K562 (cell line): Measurements from ENCODE around the gene EDN2. TPM values are rescaled to one million over a fixed set of nuclear protein-coding genes. Genes with fewer than 3 reads are reported as not detected.
A peak's percentile ranks its signal among the peaks of the same experiment; 100 is the strongest.

ENCODE experiments used
- CBFA2T3 ChIP-seq: fragments of 450-650 bp; IDR thresholded peaks from 2 replicates; pipeline ENCODE4 v1.6.1; 2017
- CBX3 ChIP-seq, 2 experiments: IDR thresholded peaks; 1 replicate in 1 of 2; 2 replicates in 1 of 2; pipeline ENCODE4 v1.6.1; 2012; ENCODE audit warnings: inconsistent platforms in 2 of 2, low read length in 2 of 2, borderline replicate concordance in 1 of 2, control low read depth in 1 of 2
- ERF ChIP-seq: fragments of 450-650 bp; formaldehyde crosslinking; IDR thresholded peaks from 2 replicates; pipeline ENCODE4 v1.4.0; 2020; ENCODE audit warnings: mild to moderate bottlenecking, mixed read lengths
- FOS ChIP-seq: IDR thresholded peaks from 3 replicates; pipeline ENCODE4 v1.6.1; 2011; ENCODE audit not compliant: insufficient read length; ENCODE audit errors: extremely low read depth
- HDAC8 ChIP-seq: fragments of 450-650 bp; IDR thresholded peaks from 2 replicates; pipeline ENCODE4 v1.6.1; 2016; ENCODE audit warnings: mild to moderate bottlenecking, missing genetic modification characterization, moderate library complexity, missing compliant biosample characterization
- NCOA1 ChIP-seq: fragments of 450-650 bp; IDR thresholded peaks from 2 replicates; pipeline ENCODE4 v1.6.1; 2016; ENCODE audit warnings: low read depth
- NCOA6 ChIP-seq: fragments of 450-650 bp; IDR thresholded peaks from 2 replicates; pipeline ENCODE4 v1.6.1; 2017; ENCODE audit warnings: mild to moderate bottlenecking
- POLR2AphosphoS2 ChIP-seq: IDR thresholded peaks from 2 replicates; pipeline ENCODE4 v1.6.1; 2012; ENCODE audit warnings: low read length, improper control_type of control experiment
- RAD51 ChIP-seq: fragments of 450-650 bp; IDR thresholded peaks from 2 replicates; pipeline ENCODE4 v1.7.1; 2016; ENCODE audit warnings: low read depth, mild to moderate bottlenecking, borderline replicate concordance
- TBP ChIP-seq: optimal IDR thresholded peaks from 2 replicates; pipeline ENCODE3; 2011; ENCODE audit warnings: low read depth, low read length, improper control_type of control experiment
- ZKSCAN3 ChIP-seq: fragments of 250-450 bp; sonication (Bioruptor Pico); IDR thresholded peaks from 2 replicates; pipeline ENCODE4 v1.4.0; 2020
- polyA plus RNA-seq, 8 experiments: library from polyadenylated mRNA; depleted of rRNA in 4 of 8; stranded (reverse) in 5 of 8; unstranded in 3 of 8; fragments of >200 nt; fragmentation: Nextera tagmentation in 2 of 8; fragmentation: Illumina TruSeq in 1 of 8; extraction: Ambion mirVana in 2 of 8; extraction: Trizol in 1 of 8; gene quantifications; 2 replicates each; pipeline versions ENCODE4 v1.2.1 to v1.2.3, GENCODE V29; 2011 to 2014; ENCODE audit warnings: inconsistent platforms in 1 of 8, missing spikeins in 1 of 8
- total RNA-seq, 7 experiments: library from RNA; depleted of rRNA in 6 of 7; stranded (reverse); fragments of >200 nt in 6 of 7; fragmentation: Illumina TruSeq in 2 of 7; extraction: Trizol in 2 of 7; gene quantifications; 2 replicates each; pipeline versions ENCODE4 v1.2.1 to v1.2.3, GENCODE V29; 2011 to 2021; ENCODE audit warnings: low replicate concordance in 1 of 7
- TF ChIP-seq, protein P1 (sequence below): fragments of 450-650 bp; IDR thresholded peaks from 2 replicates; pipeline ENCODE4 v1.6.1; 2016; ENCODE audit warnings: mild to moderate bottlenecking, moderate library complexity
- TF ChIP-seq, protein P2 (sequence below): IDR thresholded peaks from 2 replicates; pipeline ENCODE4 v1.6.1; 2011; ENCODE audit warnings: borderline replicate concordance, low read depth, mild to moderate bottlenecking, moderate library complexity, low read length; ENCODE audit not compliant: insufficient read depth, poor library complexity, severe bottlenecking
- TF ChIP-seq, protein P3 (sequence below): sonication (generic); formaldehyde crosslinking; IDR thresholded peaks from 2 replicates; pipeline ENCODE4 v1.8.1; 2023; ENCODE audit warnings: mild to moderate bottlenecking, missing genetic modification reagents

The EDN2 gene
- total and polyA plus RNA-seq, 9 of the 15 experiments (the other 6 are each of a cell fraction or from before 2014, with no cell fraction given), result not detected

DNA sequence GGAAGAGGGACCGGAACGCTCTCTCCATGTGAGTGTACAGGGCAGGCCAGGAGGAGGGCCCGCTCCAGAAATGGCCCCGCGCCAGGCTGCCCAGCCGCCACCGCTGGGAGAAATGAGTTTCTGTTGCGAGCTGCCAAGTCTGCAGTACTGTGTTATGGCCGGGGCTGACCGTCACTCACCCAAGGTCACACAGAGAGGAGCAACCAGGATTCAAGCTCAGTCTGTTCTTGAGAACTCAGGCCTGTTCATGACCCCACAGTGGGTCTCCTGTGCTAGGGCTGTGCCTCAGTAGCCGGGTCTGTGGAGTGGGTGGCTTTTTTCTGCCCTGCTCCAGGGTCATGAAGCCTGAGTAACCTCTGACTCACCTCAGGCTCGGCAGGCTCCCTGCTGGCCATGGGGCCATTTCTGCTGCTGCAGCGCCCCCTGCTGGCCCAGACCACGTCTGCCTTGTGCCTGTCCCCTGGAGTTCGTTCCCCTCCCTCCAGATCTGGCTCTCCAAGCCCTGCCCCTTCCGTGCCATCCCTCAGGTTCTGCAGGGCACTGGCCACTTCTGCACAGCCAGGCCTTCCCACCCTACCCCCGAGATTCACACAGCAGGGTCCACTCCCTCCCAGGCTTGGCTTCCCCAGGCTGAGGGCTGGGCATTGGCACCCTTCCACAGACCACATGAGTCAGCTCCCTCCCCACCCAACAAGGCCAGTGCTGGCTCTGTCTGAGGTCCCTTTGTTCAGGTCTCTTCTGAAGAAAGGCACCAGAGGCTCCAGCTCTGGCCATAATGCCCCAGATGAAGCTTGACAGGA lies 51.8 kb downstream of the EDN2 start (continued):
- TF ChIP-seq, protein P1, sequence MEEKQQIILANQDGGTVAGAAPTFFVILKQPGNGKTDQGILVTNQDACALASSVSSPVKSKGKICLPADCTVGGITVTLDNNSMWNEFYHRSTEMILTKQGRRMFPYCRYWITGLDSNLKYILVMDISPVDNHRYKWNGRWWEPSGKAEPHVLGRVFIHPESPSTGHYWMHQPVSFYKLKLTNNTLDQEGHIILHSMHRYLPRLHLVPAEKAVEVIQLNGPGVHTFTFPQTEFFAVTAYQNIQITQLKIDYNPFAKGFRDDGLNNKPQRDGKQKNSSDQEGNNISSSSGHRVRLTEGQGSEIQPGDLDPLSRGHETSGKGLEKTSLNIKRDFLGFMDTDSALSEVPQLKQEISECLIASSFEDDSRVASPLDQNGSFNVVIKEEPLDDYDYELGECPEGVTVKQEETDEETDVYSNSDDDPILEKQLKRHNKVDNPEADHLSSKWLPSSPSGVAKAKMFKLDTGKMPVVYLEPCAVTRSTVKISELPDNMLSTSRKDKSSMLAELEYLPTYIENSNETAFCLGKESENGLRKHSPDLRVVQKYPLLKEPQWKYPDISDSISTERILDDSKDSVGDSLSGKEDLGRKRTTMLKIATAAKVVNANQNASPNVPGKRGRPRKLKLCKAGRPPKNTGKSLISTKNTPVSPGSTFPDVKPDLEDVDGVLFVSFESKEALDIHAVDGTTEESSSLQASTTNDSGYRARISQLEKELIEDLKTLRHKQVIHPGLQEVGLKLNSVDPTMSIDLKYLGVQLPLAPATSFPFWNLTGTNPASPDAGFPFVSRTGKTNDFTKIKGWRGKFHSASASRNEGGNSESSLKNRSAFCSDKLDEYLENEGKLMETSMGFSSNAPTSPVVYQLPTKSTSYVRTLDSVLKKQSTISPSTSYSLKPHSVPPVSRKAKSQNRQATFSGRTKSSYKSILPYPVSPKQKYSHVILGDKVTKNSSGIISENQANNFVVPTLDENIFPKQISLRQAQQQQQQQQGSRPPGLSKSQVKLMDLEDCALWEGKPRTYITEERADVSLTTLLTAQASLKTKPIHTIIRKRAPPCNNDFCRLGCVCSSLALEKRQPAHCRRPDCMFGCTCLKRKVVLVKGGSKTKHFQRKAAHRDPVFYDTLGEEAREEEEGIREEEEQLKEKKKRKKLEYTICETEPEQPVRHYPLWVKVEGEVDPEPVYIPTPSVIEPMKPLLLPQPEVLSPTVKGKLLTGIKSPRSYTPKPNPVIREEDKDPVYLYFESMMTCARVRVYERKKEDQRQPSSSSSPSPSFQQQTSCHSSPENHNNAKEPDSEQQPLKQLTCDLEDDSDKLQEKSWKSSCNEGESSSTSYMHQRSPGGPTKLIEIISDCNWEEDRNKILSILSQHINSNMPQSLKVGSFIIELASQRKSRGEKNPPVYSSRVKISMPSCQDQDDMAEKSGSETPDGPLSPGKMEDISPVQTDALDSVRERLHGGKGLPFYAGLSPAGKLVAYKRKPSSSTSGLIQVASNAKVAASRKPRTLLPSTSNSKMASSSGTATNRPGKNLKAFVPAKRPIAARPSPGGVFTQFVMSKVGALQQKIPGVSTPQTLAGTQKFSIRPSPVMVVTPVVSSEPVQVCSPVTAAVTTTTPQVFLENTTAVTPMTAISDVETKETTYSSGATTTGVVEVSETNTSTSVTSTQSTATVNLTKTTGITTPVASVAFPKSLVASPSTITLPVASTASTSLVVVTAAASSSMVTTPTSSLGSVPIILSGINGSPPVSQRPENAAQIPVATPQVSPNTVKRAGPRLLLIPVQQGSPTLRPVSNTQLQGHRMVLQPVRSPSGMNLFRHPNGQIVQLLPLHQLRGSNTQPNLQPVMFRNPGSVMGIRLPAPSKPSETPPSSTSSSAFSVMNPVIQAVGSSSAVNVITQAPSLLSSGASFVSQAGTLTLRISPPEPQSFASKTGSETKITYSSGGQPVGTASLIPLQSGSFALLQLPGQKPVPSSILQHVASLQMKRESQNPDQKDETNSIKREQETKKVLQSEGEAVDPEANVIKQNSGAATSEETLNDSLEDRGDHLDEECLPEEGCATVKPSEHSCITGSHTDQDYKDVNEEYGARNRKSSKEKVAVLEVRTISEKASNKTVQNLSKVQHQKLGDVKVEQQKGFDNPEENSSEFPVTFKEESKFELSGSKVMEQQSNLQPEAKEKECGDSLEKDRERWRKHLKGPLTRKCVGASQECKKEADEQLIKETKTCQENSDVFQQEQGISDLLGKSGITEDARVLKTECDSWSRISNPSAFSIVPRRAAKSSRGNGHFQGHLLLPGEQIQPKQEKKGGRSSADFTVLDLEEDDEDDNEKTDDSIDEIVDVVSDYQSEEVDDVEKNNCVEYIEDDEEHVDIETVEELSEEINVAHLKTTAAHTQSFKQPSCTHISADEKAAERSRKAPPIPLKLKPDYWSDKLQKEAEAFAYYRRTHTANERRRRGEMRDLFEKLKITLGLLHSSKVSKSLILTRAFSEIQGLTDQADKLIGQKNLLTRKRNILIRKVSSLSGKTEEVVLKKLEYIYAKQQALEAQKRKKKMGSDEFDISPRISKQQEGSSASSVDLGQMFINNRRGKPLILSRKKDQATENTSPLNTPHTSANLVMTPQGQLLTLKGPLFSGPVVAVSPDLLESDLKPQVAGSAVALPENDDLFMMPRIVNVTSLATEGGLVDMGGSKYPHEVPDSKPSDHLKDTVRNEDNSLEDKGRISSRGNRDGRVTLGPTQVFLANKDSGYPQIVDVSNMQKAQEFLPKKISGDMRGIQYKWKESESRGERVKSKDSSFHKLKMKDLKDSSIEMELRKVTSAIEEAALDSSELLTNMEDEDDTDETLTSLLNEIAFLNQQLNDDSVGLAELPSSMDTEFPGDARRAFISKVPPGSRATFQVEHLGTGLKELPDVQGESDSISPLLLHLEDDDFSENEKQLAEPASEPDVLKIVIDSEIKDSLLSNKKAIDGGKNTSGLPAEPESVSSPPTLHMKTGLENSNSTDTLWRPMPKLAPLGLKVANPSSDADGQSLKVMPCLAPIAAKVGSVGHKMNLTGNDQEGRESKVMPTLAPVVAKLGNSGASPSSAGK, result no peak
- no peak for TF ChIP-seq NCOA1
- TF ChIP-seq, protein P2, sequence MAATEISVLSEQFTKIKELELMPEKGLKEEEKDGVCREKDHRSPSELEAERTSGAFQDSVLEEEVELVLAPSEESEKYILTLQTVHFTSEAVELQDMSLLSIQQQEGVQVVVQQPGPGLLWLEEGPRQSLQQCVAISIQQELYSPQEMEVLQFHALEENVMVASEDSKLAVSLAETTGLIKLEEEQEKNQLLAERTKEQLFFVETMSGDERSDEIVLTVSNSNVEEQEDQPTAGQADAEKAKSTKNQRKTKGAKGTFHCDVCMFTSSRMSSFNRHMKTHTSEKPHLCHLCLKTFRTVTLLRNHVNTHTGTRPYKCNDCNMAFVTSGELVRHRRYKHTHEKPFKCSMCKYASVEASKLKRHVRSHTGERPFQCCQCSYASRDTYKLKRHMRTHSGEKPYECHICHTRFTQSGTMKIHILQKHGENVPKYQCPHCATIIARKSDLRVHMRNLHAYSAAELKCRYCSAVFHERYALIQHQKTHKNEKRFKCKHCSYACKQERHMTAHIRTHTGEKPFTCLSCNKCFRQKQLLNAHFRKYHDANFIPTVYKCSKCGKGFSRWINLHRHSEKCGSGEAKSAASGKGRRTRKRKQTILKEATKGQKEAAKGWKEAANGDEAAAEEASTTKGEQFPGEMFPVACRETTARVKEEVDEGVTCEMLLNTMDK, result peak; percentile 73
- no peak for TF ChIP-seq FOS
- peak in 1 of 2 experiments; percentile 69; a peak in 1 of 3 replicates for TF ChIP-seq CBX3 (IDR thresholded peaks at IDR 0.05; ENCODE audit: borderline replicate concordance in 1 of 2, low read length in 2 of 2)
- no peak for TF ChIP-seq ZKSCAN3 (CRISPR knock-in tag)
- 0 out of 2 replicates have a peak, but pooled peaks have one; percentile 41 for TF ChIP-seq ERF (CRISPR knock-in tag)
- no peak for TF ChIP-seq HDAC8 (tag)
- TF ChIP-seq, protein P3, sequence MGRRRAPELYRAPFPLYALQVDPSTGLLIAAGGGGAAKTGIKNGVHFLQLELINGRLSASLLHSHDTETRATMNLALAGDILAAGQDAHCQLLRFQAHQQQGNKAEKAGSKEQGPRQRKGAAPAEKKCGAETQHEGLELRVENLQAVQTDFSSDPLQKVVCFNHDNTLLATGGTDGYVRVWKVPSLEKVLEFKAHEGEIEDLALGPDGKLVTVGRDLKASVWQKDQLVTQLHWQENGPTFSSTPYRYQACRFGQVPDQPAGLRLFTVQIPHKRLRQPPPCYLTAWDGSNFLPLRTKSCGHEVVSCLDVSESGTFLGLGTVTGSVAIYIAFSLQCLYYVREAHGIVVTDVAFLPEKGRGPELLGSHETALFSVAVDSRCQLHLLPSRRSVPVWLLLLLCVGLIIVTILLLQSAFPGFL (CRISPR knock-in tag), result no peak
- no peak for TF ChIP-seq CBFA2T3
- TF ChIP-seq NCOA6, result no peak
- TF ChIP-seq TBP, result no peak
- TF ChIP-seq POLR2AphosphoS2, result no peak
- no peak for TF ChIP-seq RAD51
